SH-SY5Y (cell line): ENCODE measurements around the gene CFAP57.

ENCODE experiments used
- GATA2 ChIP-seq: IDR thresholded peaks from 2 replicates; pipeline ENCODE4 v1.6.1; 2011; ENCODE audit warnings: mild to moderate bottlenecking, low read depth, low read length
- GATA3 ChIP-seq: IDR thresholded peaks from 2 replicates; pipeline ENCODE4 v1.6.1; 2011; ENCODE audit warnings: low read depth, mild to moderate bottlenecking, low read length, moderate library complexity

CFAP57 gene

DNA sequence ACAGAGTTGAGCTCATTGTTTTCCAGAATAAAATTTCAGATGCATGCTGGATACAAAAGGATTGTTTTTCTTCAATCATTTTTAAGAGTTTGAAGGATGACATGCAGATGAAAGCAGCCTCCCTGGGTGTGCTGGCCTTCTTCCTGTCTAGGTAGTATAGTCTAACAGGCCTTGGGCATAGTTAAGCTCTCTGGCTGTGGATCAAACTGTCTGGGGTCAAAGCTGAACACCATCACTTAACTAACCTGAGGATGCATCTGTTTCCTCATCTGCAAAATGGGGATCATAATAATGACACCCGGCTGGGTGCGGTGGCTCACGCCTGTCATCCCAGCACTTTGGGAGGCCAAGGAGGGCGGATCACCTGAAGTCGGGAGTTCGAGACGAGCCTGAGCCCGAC is 122.6 kb downstream of the CFAP57 start:
- TF ChIP-seq GATA3 (no peak), GATA2 (no peak)

DNA sequence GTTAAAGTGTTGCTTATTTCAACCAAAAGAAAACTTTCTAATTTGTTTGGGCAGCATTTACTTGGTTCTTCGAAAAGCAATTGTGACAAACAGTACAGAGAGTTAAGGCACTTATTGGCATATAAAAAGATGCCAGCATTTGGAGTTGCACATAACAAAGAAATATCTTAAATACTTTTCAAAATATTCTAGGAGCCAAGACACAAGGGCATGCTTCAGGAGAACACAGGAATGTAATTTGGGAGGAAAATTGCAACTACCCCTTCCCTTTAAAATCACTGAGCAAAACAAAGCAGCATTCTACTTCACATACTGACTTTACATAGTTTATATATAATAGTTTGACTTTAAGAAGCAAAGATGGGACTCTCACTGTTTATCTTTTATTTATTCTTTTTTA is 124.1 kb downstream of the CFAP57 start:
- TF ChIP-seq GATA3: no peak
- no peak for TF ChIP-seq GATA2

- TF ChIP-seq GATA2 (no peak), GATA3 (no peak)
Observed at GRCh38 chr1:43298055-43298454, 125.9 kb downstream of the CFAP57 start.

GRCh38 chr1:43299101-43299500 is 127.0 kb downstream of the CFAP57 start:
- no peak for TF ChIP-seq GATA2
- TF ChIP-seq GATA3: no peak

DNA sequence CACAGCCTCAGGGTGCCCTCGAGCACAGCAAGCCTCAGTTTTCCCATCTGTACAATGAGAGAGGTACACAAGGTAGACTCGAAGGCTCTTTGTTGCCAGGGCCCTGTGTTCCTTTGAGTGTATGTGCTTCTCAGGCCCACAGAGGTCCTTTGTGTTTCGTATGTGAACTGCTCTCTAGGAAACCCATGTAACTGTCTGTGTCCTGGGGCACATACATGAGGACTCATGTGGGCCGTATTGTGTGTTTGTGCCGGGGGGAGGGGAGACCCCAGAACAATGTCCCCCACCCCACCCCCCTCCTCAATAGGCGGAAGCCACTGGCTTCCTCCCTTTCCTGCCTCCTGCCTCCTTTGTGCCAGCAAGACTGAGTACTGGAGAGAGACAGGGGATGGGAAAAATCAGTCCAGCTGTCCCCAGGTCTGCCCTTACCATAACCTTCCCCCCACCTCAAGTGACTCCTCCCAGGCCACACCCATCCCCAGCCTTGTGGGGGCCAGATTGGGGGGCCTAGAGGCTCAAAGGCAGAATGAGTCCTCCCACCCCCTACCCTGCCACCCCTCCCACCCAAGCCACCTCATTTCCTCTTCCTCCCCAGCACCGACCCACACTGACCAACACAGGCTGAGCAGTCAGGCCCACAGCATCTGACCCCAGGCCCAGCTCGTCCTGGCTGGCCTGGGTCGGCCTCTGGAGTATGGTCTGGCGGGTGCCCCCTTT is 128.4 kb downstream of the CFAP57 start, which contains the start of gene TIE1:
TIE1 (plus strand) TSS at position 605 of the 717 bp plus-strand sequence; CDS start at position 695, 90 bp downstream.
- TF ChIP-seq GATA2: no peak
- TF ChIP-seq GATA3: no peak

- no peak for TF ChIP-seq GATA3
- TF ChIP-seq GATA2: no peak
Observed at GRCh38 chr1:43302201-43302600, 130.1 kb downstream of the CFAP57 start.

GRCh38 chr1:43302721-43303470 is 130.8 kb downstream of the CFAP57 start:
- TF ChIP-seq GATA3 (no peak), GATA2 (no peak)

- TF ChIP-seq GATA3 (no peak), GATA2 (no peak)
Observed at GRCh38 chr1:43303471-43304313, 131.6 kb downstream of the CFAP57 start.
